Ascending aorta (tissue), 2 donors: ENCODE data around the gene SOX9. TPM values are rescaled to one million over a fixed set of nuclear protein-coding genes. Genes with fewer than 3 reads are reported as not detected.

Experiments used
- DNase-seq, 2 donors: peaks; one replicate each; pipeline ENCODE4 v3.0.0-alpha.2; 2019; ENCODE audit warnings: low spot score in 2 of 2
- H3K27ac ChIP-seq, 2 donors: fragments of 200-600 bp; sonication (generic); one replicate each; pipeline ENCODE4 v1.5.1; 2016 to 2017; ENCODE audit warnings: mild to moderate bottlenecking in 1 of 2
- H3K27me3 ChIP-seq: fragments of 200-600 bp; sonication (generic); one replicate; pipeline ENCODE4 v1.5.1; 2017
- H3K36me3 ChIP-seq, 2 donors: fragments of 200-600 bp; sonication (generic); one replicate each; pipeline ENCODE4 v1.5.1; 2016
- H3K4me1 ChIP-seq, 2 donors: fragments of 200-600 bp; sonication (generic); one replicate each; pipeline ENCODE4 v1.5.1; 2016 to 2017; ENCODE audit warnings: mild to moderate bottlenecking in 1 of 2
- H3K4me3 ChIP-seq, 2 donors: fragments of 200-600 bp; sonication (generic); one replicate each; pipeline ENCODE4 v1.5.1; 2016 to 2017; ENCODE audit warnings: mild to moderate bottlenecking in 1 of 2
- H3K9me3 ChIP-seq, 2 donors: fragments of 200-600 bp; sonication (generic); one replicate each; pipeline ENCODE4 v1.5.1; 2016
- CTCF ChIP-seq, 3 experiments: fragments of 200-600 bp in 2 of 3; fragments of 450-650 bp in 1 of 3; sonication (generic) in 2 of 3; IDR thresholded peaks; one replicate each; pipeline ENCODE4 v1.5.1; 2016 to 2019; ENCODE audit warnings: antibody characterized with exemption in 3 of 3, mild to moderate bottlenecking in 1 of 3, moderate library complexity in 1 of 3
- intact Hi-C: fragments of 100-400 bp; cut with DNase I; formaldehyde crosslinking; loops from one replicate; pipeline ENCODE4 v1.15.1; 2023
- total RNA-seq: library from RNA; depleted of rRNA; stranded (reverse); fragments of >200 nt; gene quantifications from one replicate; pipeline ENCODE4 v1.1.0, GENCODE V29; 2016

Gene SOX9
- total RNA-seq, 1 donor from 2014 or later = 2.4 TPM

DNA sequence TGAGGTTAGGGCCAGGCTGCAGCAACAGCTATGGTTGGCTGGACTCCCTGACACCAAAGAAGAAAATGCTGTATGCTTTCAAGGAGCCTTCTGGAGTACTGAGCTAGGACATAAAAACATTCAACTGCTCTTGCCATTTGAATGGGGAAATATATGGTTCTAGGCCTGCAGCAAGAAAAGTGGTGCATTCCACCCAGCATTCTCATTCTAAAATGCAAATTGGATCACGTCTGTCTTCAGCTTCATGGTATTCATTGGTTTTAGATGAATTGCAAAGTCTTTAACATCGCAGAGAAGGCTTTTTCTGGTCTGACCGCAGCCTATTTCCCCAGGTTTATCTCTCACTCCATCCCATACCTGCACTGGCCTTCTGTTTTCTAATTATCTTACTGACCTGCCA, 27.1 kb upstream of the SOX9 start:
- no peaks in the 10 kb centered on the region for H3K9me3 ChIP-seq
- H3K4me1 ChIP-seq = no peaks in the 10 kb centered on the region
- H3K27ac ChIP-seq = no peak overlapping the region
- intact Hi-C loops = no loop called here
- no peaks in the 10 kb centered on the region for H3K36me3 ChIP-seq
- no peak overlapping the region for H3K4me3 ChIP-seq
- TF ChIP-seq CTCF (IDR thresholded peaks at IDR 0.05) = no peak
- DNase-seq = no peak
- no peaks in the 10 kb centered on the region for H3K27me3 ChIP-seq

DNA sequence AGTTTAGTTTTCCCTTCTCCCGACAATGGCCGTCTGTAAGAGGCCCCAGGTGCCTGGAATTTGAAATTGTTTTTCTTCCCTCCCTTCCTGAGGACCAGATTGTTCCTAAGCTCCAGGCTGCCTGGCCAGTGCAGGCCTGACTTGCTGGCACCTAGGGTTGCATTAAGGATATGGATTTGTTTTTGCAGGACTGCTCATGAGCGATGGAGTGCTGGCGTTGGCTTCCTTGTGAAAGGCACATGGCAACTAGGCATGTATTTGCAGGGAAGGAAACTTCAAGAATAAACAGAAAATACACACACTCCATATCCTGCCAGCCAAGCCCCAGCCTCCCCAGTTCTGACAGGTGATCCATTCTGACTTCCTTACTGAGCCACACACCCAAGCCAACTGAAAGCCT, 25.5 kb upstream of the SOX9 start:
- H3K4me1 ChIP-seq = no peaks in the 10 kb centered on the region
- H3K27ac ChIP-seq = no peak overlapping the region
- intact Hi-C loops = no loop called here
- H3K36me3 ChIP-seq = no peaks in the 10 kb centered on the region
- no peak overlapping the region for H3K4me3 ChIP-seq
- DNase-seq = no peak
- H3K9me3 ChIP-seq = no peaks in the 10 kb centered on the region
- H3K27me3 ChIP-seq = no peaks in the 10 kb centered on the region
- no peak for TF ChIP-seq CTCF (IDR thresholded peaks at IDR 0.05)

GRCh38 chr17:72097144-72097543, 23.7 kb upstream of the SOX9 start:
- H3K36me3 ChIP-seq = no peaks in the 10 kb centered on the region
- H3K27me3 ChIP-seq = no peaks in the 10 kb centered on the region
- no peak for TF ChIP-seq CTCF (IDR thresholded peaks at IDR 0.05)
- H3K9me3 ChIP-seq = no peaks in the 10 kb centered on the region
- intact Hi-C loops = no loop called here
- no peak for DNase-seq
- H3K27ac ChIP-seq = no peak overlapping the region
- H3K4me3 ChIP-seq = no peak overlapping the region
- H3K4me1 ChIP-seq = no peaks in the 10 kb centered on the region

- intact Hi-C loops = no loop called here
- no peak for TF ChIP-seq CTCF (IDR thresholded peaks at IDR 0.05)
- Histone ChIP-seq H3K4me3 (no peak overlapping the region), H3K27ac (no peak overlapping the region), H3K4me1 (no peaks in the 10 kb centered on the region), H3K9me3 (no peaks in the 10 kb centered on the region), H3K27me3 (no peaks in the 10 kb centered on the region), H3K36me3 (no peaks in the 10 kb centered on the region)
- DNase-seq = no peak
Measured at GRCh38 chr17:72099919-72100318, 20.9 kb upstream of the SOX9 start.

- H3K4me3 ChIP-seq = no peak overlapping the region
- DNase-seq = no peak
- no peaks in the 10 kb centered on the region for H3K4me1 ChIP-seq
- H3K27me3 ChIP-seq = no peaks in the 10 kb centered on the region
- intact Hi-C loops = no loop called here
- H3K36me3 ChIP-seq = no peaks in the 10 kb centered on the region
- no peak overlapping the region for H3K27ac ChIP-seq
- no peaks in the 10 kb centered on the region for H3K9me3 ChIP-seq
- no peak for TF ChIP-seq CTCF (IDR thresholded peaks at IDR 0.05)
Measured at GRCh38 chr17:72100470-72100869, 20.4 kb upstream of the SOX9 start.

- no peaks in the 10 kb centered on the region for H3K9me3 ChIP-seq
- no peak overlapping the region for H3K27ac ChIP-seq
- intact Hi-C loops = no loop called here
- H3K36me3 ChIP-seq = no peaks in the 10 kb centered on the region
- no peak overlapping the region for H3K4me3 ChIP-seq
- H3K4me1 ChIP-seq = no peaks in the 10 kb centered on the region
- no peak for DNase-seq
- no peak for TF ChIP-seq CTCF (IDR thresholded peaks at IDR 0.05)
- no peaks in the 10 kb centered on the region for H3K27me3 ChIP-seq
Measured at GRCh38 chr17:72101526-72101925, 19.3 kb upstream of the SOX9 start.
